Neural crest cell (in vitro differentiated cells): ENCODE data around the gene TEKT5. TPM values are rescaled to one million over a fixed set of nuclear protein-coding genes. Genes with fewer than 3 reads are reported as not detected.
A peak's percentile ranks its signal among the peaks of the same experiment; 100 is the strongest.

Experiments used
- DNase-seq: peaks from one replicate; pipeline ENCODE4 v3.0.0; 2021; ENCODE audit warnings: low read depth, mixed read lengths, low spot score
- H3K27ac Mint-ChIP-seq: one replicate; pipeline ENCODE4 v1.8.0; 2021; ENCODE audit warnings: mild to moderate bottlenecking, mixed read lengths; ENCODE audit not compliant: unreplicated experiment
- H3K27me3 Mint-ChIP-seq: 2 replicates; pipeline ENCODE4 v1.8.0; 2021; ENCODE audit warnings: low read depth, mild to moderate bottlenecking, mixed read lengths
- H3K36me3 Mint-ChIP-seq: 2 replicates; pipeline ENCODE4 v1.8.0; 2021; ENCODE audit warnings: low read depth, mild to moderate bottlenecking, mixed read lengths
- H3K4me1 Mint-ChIP-seq: 2 replicates; pipeline ENCODE4 v1.8.0; 2021; ENCODE audit warnings: mixed read lengths
- H3K4me3 Mint-ChIP-seq: one replicate; pipeline ENCODE4 v1.8.0; 2021; ENCODE audit warnings: mild to moderate bottlenecking, mixed read lengths
- H3K9me3 Mint-ChIP-seq: 2 replicates; pipeline ENCODE4 v1.8.0; 2021; ENCODE audit warnings: mixed read lengths
- total RNA-seq: library from RNA; stranded (reverse); gene quantifications from 2 replicates; pipeline ENCODE4 v1.2.1, GENCODE V29; 2021
- TF ChIP-seq, protein P1 (sequence below): fragments of 200-600 bp; sonication (generic); conservative IDR thresholded peaks from 2 replicates; pipeline ENCODE4 v1.5.0; 2021; ENCODE audit warnings: antibody characterized with exemption, mild to moderate bottlenecking

Gene TEKT5
- total RNA-seq, 1 donor from 2014 or later, result 0.68 TPM

DNA sequence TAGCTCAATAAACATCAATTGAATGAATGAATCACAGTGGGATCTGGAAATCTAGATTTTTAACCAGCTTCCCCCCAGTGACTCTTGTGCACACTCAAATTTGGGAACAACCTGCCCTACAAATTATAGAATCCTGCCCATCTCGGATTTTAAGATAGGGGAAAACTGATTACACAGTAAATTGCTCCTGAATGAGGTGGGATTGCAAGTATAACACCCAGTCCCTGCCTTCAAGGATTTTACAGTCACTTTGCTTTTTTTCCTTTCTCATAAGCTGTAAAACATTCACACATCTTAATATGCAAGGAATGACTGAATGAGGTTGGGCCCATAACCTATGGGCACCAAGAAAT is 48.5 kb downstream of the TEKT5 start:
- no peaks in the 10 kb centered on the region for H3K36me3 Mint-ChIP-seq
- no peaks in the 10 kb centered on the region for H3K9me3 Mint-ChIP-seq
- H3K4me3 Mint-ChIP-seq, result no peak overlapping the region

GRCh38 chr16:10644092-10644491 is 50.6 kb downstream of the TEKT5 start:
- no peaks in the 10 kb centered on the region for H3K36me3 Mint-ChIP-seq

More for the DNA sequence above, 48.5 kb downstream of the TEKT5 start:
- TF ChIP-seq, protein P1, sequence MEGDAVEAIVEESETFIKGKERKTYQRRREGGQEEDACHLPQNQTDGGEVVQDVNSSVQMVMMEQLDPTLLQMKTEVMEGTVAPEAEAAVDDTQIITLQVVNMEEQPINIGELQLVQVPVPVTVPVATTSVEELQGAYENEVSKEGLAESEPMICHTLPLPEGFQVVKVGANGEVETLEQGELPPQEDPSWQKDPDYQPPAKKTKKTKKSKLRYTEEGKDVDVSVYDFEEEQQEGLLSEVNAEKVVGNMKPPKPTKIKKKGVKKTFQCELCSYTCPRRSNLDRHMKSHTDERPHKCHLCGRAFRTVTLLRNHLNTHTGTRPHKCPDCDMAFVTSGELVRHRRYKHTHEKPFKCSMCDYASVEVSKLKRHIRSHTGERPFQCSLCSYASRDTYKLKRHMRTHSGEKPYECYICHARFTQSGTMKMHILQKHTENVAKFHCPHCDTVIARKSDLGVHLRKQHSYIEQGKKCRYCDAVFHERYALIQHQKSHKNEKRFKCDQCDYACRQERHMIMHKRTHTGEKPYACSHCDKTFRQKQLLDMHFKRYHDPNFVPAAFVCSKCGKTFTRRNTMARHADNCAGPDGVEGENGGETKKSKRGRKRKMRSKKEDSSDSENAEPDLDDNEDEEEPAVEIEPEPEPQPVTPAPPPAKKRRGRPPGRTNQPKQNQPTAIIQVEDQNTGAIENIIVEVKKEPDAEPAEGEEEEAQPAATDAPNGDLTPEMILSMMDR, result no peak
- no peak for DNase-seq
- H3K27ac Mint-ChIP-seq, result no peak overlapping the region
- H3K4me1 Mint-ChIP-seq, result peaks cover 12% of the 10 kb centered on the region
- H3K27me3 Mint-ChIP-seq, result no peaks in the 10 kb centered on the region

GRCh38 chr16:10642964-10643363 is 51.8 kb downstream of the TEKT5 start:
- TF ChIP-seq, protein P1, result no peak
- H3K36me3 Mint-ChIP-seq, result no peaks in the 10 kb centered on the region
- no peak for DNase-seq
- no peak overlapping the region for H3K4me3 Mint-ChIP-seq
- H3K27me3 Mint-ChIP-seq, result peaks cover 5% of the 10 kb centered on the region
- no peak overlapping the region for H3K27ac Mint-ChIP-seq
- peaks cover 12% of the 10 kb centered on the region for H3K4me1 Mint-ChIP-seq
- H3K9me3 Mint-ChIP-seq, result no peaks in the 10 kb centered on the region

More at GRCh38 chr16:10644092-10644491, 50.6 kb downstream of the TEKT5 start:
- TF ChIP-seq, protein P1, result no peak
- no peak overlapping the region for H3K27ac Mint-ChIP-seq
- no peaks in the 10 kb centered on the region for H3K27me3 Mint-ChIP-seq
- H3K9me3 Mint-ChIP-seq, result no peaks in the 10 kb centered on the region
- peaks cover 12% of the 10 kb centered on the region for H3K4me1 Mint-ChIP-seq
- no peak overlapping the region for H3K4me3 Mint-ChIP-seq
- DNase-seq, result no peak

DNA sequence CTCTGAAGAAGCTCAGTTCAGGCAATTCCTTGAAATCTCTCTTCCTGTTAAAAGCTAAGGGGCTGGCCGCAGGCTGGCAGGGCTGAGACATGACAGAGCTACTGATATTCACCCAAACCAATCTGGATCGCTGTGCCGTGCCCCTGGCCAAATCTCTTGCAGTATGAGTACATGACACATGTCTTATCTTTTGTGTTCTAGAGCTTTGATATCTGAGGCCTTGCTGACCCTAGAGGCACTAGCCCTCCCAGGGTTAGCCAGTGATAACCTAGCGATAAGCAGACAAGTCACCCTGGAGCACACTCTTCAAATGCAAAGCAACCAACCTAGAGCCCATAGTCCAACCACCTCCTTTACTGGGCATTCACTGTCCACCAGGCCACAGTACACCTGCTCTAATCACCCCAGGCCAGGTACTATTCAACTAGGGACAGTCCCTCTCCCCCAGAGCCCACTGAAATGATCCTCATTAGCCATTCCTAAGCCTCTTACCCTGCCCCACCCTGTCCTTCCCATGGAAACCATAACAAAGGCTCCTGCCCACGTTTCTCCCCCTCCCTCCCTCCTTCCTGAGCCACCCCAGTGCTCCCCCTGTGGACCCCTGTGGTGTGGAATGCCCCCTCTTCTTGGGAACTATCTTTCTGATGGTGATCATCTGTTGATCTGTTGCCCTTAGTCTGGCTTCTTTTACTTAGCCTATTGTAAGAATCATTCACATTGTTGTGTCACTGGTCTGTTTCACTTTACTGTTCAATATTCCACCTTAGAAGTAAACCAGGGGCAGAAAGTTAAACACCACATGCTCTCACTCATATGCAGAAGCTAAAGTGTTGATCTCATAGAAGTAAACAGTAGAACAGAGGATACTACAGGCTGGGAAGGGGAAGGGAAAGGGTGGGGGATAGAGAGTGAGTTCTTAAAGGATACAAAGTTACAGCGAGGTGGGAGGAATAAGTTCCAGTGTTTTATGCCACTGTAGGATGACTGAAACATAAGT is 52.5 kb downstream of the TEKT5 start:
- H3K36me3 Mint-ChIP-seq, result no peaks in the 10 kb centered on the region
- peaks cover 12% of the 10 kb centered on the region for H3K4me1 Mint-ChIP-seq
- no peak for DNase-seq
- TF ChIP-seq, protein P1, result no peak
- peak overlapping the region; percentile 52 for H3K27ac Mint-ChIP-seq
- no peak overlapping the region for H3K4me3 Mint-ChIP-seq
- H3K9me3 Mint-ChIP-seq, result no peaks in the 10 kb centered on the region
- H3K27me3 Mint-ChIP-seq, result peaks cover 5% of the 10 kb centered on the region

GRCh38 chr16:10641555-10641952 is 53.2 kb downstream of the TEKT5 start:
- TF ChIP-seq, protein P1, result no peak
- H3K27me3 Mint-ChIP-seq, result peaks cover 5% of the 10 kb centered on the region
- no peaks in the 10 kb centered on the region for H3K36me3 Mint-ChIP-seq
- H3K9me3 Mint-ChIP-seq, result no peaks in the 10 kb centered on the region
- peaks cover 12% of the 10 kb centered on the region for H3K4me1 Mint-ChIP-seq
- no peak for DNase-seq
- H3K4me3 Mint-ChIP-seq, result no peak overlapping the region
- H3K27ac Mint-ChIP-seq, result no peak overlapping the region
